Muscle of leg (tissue), 9 donors: ENCODE measurements around the gene ALDH1A1. TPM values are rescaled to one million over a fixed set of nuclear protein-coding genes. Genes with fewer than 3 reads are reported as not detected.

Experiments used
- polyA plus RNA-seq, 8 donors: library from polyadenylated mRNA; unstranded; fragments of 120-200 nt; gene quantifications; one replicate each; pipeline versions ENCODE4 v1.2.1 to v1.2.3, GENCODE V29; 2013; ENCODE audit warnings: inconsistent platforms in 1 of 8, low replicate concordance in 1 of 8; ENCODE audit not compliant: insufficient read length in 8 of 8, insufficient read depth in 1 of 8
- total RNA-seq: library from RNA; stranded (reverse); fragments of 120-200 nt; gene quantifications from one replicate; pipeline ENCODE4 v1.2.4, GENCODE V29; 2013

Gene ALDH1A1
- total and polyA plus RNA-seq, 9 donors, result 16.7 to 38.0 (median 31.7) TPM

Other genes starting within 250 kb of the ALDH1A1 start
- 161 TPM for gene ANXA1, start 198.8 kb upstream of the ALDH1A1 start, total RNA-seq
- 100 to 1,000 TPM in 4 of 8 donors, 10 to 100 TPM in 4; 87.6 to 323 (median 112) TPM for gene ANXA1, start 198.8 kb upstream of the ALDH1A1 start, polyA plus RNA-seq